ENCODE measurements around the gene INPP4B. TPM values are rescaled to one million over a fixed set of nuclear protein-coding genes. Genes with fewer than 3 reads are reported as not detected.

The INPP4B gene
- total RNA-seq, 1 donor from 2014 or later: 21.5 TPM

GRCh38 chr4:142452161-142452855, 393.8 kb downstream of the INPP4B start:
- no peak for DNase-seq (ENCODE audit: low spot score)
- intact Hi-C loops (cut with DNase I): no loop called here
- no peak for ATAC-seq

GRCh38 chr4:142449771-142450373, 396.2 kb downstream of the INPP4B start:
- intact Hi-C loops (cut with DNase I): no loop called here
- no peak for ATAC-seq

GRCh38 chr4:142447009-142447408, 399.1 kb downstream of the INPP4B start:
- no peak for ATAC-seq
- intact Hi-C loops (cut with DNase I): loop anchor here (1.0 kb wide), 1 partner anchor 34 kb away; no protein-coding TSS in a partner anchor
- DNase-seq (ENCODE audit: low spot score): no peak

More at GRCh38 chr4:142449771-142450373, 396.2 kb downstream of the INPP4B start:
- no peak for DNase-seq (ENCODE audit: low spot score)

- DNase-seq (ENCODE audit: low spot score): no peak
- intact Hi-C loops (cut with DNase I): no loop called here
- no peak for ATAC-seq
Measured at GRCh38 chr4:142443469-142443868, 402.6 kb downstream of the INPP4B start.

GRCh38 chr4:142440093-142440492, 406.0 kb downstream of the INPP4B start:
- DNase-seq (ENCODE audit: low spot score) (no peak), ATAC-seq (no peak)
- intact Hi-C loops (cut with DNase I): no loop called here

- intact Hi-C loops (cut with DNase I): no loop called here
- no peak for DNase-seq (ENCODE audit: low spot score)
- ATAC-seq: no peak
Measured at GRCh38 chr4:142435599-142436235, 410.4 kb downstream of the INPP4B start.

GRCh38 chr4:142434519-142435224, 411.4 kb downstream of the INPP4B start:
- intact Hi-C loops (cut with DNase I): no loop called here
- DNase-seq (ENCODE audit: low spot score) (no peak), ATAC-seq (no peak)

GRCh38 chr4:142428715-142429114, 417.4 kb downstream of the INPP4B start:
- ATAC-seq: no peak
- no peak for DNase-seq (ENCODE audit: low spot score)
- intact Hi-C loops (cut with DNase I): no loop called here

GRCh38 chr4:142427456-142427855, 418.6 kb downstream of the INPP4B start:
- ATAC-seq: no peak
- intact Hi-C loops (cut with DNase I): no loop called here
- DNase-seq (ENCODE audit: low spot score): no peak

- DNase-seq (ENCODE audit: low spot score) (no peak), ATAC-seq (no peak)
- intact Hi-C loops (cut with DNase I): no loop called here
Measured at GRCh38 chr4:142423861-142424260, 422.2 kb downstream of the INPP4B start.

GRCh38 chr4:142420311-142421095, 425.6 kb downstream of the INPP4B start:
- intact Hi-C loops (cut with DNase I): no loop called here
- DNase-seq (ENCODE audit: low spot score): no peak
- no peak for ATAC-seq

GRCh38 chr4:142419712-142420111, 426.4 kb downstream of the INPP4B start:
- ATAC-seq (no peak), DNase-seq (ENCODE audit: low spot score) (no peak)
- intact Hi-C loops (cut with DNase I): loop anchor here (5.0 kb wide), 1 partner anchor 252 kb away; no protein-coding TSS in a partner anchor

GRCh38 chr4:142418697-142419096, 427.4 kb downstream of the INPP4B start:
- intact Hi-C loops (cut with DNase I): loop anchor here (5.0 kb wide), 1 partner anchor 251 kb away; no protein-coding TSS in a partner anchor
- ATAC-seq (no peak), DNase-seq (ENCODE audit: low spot score) (no peak)

- intact Hi-C loops (cut with DNase I): loop anchor here (5.0 kb wide), 1 partner anchor 249 kb away; no protein-coding TSS in a partner anchor
- ATAC-seq: peak; percentile 30
- no peak for DNase-seq (ENCODE audit: low spot score)
Measured at GRCh38 chr4:142416711-142417275, 429.3 kb downstream of the INPP4B start.

- ATAC-seq: no peak
- intact Hi-C loops (cut with DNase I): loop anchor here (5.0 kb wide), 1 partner anchor 249 kb away; no protein-coding TSS in a partner anchor
- DNase-seq (ENCODE audit: low spot score): no peak
Measured at GRCh38 chr4:142416121-142416520, 430.0 kb downstream of the INPP4B start.

GRCh38 chr4:142414366-142414990, 431.6 kb downstream of the INPP4B start:
- intact Hi-C loops (cut with DNase I): no loop called here
- no peak for ATAC-seq
- DNase-seq (ENCODE audit: low spot score): no peak

- no peak for ATAC-seq
- intact Hi-C loops (cut with DNase I): loop anchor here (1.0 kb wide), 1 partner anchor 34 kb away; no protein-coding TSS in a partner anchor
- no peak for DNase-seq (ENCODE audit: low spot score)
Measured at GRCh38 chr4:142413485-142413884, 432.6 kb downstream of the INPP4B start.

GRCh38 chr4:142411993-142412392, 434.1 kb downstream of the INPP4B start:
- ATAC-seq: no peak
- intact Hi-C loops (cut with DNase I): no loop called here
- no peak for DNase-seq (ENCODE audit: low spot score)
